HG02973 (cell line): ENCODE measurements around the gene SEC16B.
A peak's percentile ranks its signal among the peaks of the same experiment; 100 is the strongest.

Experiments
- ATAC-seq: cut with Tn5 transposase; IDR thresholded peaks from one replicate; pipeline ENCODE4 v1.9.1; 2021; ENCODE audit warnings: moderate library complexity; ENCODE audit not compliant: unreplicated experiment

Gene SEC16B

DNA sequence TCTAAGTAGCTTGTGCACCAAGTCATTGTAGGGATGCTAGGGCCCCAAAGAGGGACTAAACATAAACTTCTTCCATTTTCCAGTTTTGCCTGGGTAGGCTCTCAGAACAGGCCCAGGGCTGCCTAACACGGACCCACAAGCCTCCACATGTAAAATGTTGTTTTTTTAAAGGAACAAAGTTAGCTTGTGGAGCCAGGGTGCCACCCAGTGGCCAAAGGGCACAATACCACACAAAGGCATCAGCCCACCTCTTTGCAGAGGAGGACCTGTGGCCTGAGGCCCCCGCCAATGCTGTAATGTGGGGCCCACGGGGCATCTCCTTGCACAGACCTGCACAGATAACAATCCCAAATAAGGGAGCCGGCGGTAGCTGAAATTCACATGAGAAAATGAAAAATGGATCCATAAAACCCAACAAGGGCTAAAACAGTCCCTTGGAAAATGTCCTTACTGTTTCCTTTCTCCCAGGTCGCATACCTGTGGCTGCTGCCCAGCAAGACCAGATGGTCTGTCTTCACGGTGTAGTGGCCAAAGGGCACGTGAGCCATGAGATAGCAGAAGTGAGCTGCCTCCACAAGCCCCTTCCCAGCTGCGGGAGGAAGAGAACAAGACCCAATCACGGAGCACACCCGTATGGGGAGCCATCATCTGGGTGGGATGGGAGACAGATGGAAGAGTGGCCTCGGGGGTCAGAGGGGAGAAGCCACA lies 23.8 kb downstream of the SEC16B start:
- peak; percentile 69 for ATAC-seq

DNA sequence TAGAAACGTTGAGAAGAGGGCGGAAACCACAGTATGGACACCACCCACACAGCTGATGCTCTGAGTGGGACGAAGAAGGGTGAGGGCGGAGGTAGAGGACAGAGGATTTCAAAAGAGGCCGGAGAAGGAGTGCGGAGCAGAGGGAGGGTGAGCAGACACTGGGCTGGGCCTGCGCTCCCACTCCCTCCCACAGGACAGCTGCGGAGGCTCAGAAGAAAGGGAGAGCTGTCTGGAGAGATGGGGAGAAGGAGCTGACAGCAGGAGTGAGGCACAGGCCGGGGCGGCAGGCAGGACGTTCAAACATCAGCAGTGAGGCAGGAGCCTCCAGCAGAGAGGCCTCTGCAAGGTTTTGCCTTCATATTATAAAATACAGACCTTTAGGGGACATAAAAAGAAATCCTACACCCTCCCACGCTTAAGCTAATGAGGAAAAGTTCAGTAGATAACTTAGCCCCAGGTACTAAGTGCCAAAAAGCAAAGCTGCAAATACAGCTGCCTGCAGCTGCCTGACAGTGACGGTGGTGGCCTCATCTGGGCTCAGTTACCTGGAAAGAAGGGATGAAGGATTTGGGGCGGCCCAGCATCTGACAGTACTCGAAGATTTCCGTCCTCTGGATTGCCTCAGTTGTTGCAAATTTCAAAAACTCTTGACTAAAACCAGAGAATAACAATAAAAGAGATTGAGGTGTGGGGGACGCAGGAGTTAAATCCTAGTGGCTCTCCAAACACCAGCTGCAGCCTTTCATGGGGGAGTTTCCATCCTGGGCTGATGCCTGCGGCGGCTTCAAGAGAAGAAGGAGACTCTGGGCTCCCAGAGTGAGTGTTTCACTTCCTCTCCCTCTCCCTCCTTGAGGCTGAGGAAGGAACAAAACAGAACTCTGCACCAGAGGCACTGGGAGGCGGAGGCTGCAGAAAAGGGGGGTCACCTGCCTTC lies 25.6 kb downstream of the SEC16B start:
- ATAC-seq = no peak

DNA sequence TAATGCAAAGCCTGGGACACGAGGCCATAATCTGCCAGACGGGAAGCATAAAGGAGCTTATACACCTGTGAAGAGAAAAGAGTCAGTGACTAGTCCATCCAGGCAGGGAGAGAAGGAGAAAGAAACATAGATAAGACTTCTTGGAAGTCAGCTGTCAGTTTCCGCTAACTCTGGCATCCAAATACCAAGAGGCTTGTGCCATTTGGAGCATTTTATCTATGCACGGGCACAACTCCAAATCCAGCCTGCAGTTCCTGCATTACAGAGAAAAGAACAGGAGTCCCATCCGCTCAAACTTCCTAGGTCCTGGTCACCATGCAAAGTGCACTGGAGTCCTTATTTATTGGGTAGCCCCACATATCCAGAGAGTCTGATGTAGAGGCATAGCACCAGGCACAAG lies 27.9 kb downstream of the SEC16B start:
- no peak for ATAC-seq

DNA sequence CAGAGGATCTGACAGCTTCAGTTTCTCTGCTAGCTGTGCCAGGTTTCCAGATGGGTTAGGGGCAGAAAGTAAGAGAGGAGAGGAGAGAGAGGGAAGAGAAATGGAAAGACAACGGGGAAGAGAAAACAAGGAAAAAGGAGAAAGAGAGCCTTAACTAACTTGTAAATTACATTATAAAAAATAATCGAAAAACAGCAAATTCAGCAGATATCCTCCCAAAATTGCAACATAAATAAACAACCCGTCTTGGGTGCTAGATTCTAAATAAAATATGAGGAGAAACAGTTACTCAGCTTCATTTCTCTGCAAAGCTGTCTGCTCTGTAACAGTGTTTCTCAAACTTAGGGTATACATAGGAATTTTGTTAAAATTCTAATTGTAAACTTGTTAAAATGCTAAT lies 29.2 kb downstream of the SEC16B start:
- no peak for ATAC-seq

DNA sequence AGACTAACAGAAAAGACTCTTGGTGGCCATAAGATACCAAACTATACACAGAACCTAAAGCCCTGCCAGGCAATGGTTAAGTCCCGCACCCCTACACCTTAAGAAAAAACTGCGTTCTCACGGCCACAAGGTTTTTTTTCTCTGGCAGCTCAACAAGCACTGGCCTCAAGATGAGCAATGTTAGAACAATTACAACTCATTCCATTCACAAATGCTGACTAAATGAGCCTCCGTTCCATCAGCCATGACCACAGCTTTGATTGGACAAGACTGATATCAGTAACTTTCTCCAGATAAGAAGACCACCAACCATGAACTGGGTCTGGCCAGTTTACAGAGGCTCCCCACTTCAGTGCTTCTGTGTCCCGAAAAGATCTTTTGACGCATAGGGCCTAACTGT lies 31.9 kb downstream of the SEC16B start:
- no peak for ATAC-seq

DNA sequence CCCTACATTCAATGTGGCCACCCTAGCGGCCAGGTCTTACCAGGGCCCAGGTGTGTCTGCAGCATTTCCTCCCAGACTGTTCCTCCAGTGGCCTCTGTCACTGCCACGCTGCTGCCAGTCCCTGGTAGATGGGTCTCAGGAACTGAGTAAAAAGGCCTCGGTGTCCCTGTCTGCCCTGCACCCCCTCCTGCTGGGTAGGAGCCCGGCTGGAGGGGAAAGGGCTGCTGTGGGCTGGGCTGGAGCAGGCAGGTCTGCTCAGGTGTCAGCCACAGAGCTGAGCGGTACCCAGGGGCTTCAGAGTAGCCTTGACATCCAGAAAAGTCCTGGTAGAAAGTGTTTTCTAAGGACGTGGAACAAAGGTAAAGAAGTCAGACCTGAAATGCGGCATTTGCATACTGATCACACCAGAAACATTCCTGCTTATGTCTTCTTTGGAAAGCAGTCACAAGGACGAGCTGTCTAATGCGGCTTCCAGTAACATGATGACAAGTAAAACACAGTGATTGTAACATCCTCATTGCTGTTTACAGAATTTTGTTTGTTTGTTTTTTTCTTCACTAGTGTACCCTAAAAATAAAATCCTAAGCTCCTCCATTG lies 32.6 kb downstream of the SEC16B start:
- no peak for ATAC-seq

DNA sequence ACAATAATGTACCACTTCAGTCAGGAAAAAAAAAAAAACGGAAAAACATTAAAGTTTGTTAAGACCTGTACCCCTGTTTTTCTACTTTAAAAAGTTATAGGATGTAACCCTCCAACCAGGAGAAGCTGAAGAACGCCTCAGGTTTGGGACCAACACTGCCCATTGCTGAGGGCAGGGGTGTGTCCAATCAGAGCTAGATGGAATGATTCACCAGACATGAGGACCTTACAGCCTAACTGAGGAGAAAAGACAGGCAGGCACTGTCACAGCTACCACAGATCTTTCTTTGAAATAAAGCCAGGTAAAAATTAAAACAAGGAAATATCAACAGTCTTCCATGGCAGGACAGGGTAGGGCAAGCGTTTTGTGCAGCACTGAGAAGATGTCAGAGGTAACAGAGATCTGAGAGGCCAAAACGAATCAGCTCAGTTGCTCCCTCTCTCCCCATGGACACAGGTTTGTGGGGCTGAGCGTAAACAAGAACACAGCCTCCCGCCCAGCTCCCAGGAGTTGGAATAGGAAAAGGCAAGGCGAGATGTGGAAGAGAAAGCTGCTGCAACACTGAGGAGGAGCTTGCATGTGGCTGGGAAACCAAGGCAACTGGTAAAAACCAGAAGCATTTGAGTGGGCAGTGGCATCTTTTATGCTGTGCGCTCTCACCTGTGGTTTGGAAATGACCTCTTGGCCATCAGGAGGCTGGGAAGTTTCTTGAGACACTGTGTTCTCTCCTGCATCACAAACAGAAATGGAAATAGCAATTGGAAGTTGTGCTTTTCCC lies 34.0 kb downstream of the SEC16B start:
- ATAC-seq = no peak

DNA sequence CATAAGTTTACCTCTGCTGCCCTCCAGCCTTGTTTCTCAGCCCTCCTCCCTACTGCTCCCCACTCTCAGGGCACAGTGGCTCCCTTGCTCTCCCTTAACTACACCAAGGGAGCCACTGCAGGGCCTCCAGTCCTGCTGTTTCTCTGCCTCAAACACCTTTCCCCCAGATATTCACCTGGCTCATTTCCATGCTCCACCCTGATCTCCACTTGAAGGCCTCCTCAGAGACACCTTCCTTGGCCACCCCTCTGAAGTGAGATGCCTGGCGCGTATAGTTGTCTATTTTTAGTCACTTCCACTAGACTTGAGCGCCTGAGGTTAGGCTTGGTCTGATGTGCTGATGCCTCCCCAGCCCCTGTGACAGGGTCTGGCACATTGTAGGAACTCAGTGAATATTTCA lies 34.9 kb downstream of the SEC16B start:
- no peak for ATAC-seq

DNA sequence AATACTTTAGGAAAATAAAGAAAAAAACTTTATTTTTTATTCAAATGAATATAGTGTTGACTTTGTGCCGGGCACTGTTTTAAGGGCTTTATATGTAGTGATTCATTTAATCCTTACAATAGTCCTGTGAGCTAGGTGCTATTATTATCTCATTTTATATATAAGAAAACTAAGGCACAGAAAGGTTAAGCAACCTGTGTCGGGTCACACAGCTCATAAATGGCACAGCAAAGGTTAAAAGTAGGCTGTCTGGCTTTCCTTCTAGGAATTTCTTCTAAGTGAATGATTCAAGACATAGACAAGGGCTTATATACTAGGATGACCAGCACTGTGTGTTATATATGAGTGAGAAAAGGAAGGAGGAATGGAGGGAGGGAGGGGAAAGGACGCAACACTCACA lies 35.4 kb downstream of the SEC16B start:
- no peak for ATAC-seq

DNA sequence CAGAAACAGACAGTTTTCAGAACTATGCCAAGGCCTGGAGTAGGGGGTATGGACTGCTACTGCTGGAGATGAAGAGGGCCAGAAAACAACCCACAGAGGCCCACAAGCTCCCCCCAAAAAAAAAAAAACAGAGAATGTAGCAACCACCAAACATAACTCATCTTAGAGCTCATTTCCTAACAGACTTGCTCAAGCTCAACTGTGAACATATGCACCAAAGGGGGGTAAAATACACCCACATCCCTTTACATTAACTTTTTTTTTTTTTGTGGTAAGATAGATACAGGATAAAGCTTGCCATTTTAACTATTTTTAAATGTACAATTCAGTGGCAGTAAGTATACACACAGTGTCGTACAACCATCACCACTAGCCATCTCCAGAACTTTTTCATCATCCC lies 36.0 kb downstream of the SEC16B start:
- ATAC-seq = no peak

DNA sequence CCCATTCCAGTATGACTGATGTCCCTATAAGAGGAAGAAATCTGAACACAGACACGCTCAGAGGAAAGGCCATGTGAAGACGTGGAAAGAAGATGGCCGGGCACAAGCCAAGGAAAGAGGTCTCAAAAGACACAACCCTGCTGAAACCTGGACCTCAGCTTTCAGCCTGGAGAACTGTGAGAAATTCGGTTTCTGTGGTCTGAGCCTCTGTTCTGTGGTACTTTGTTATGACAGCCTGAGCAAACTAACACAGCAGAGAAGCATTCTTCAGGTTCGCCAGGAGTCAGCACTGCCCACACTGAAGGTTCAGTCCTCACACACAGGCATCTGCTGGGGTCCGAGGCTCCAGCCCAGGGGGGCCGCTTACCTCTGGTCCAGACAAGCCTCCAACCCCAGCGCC lies 37.7 kb downstream of the SEC16B start:
- no peak for ATAC-seq

DNA sequence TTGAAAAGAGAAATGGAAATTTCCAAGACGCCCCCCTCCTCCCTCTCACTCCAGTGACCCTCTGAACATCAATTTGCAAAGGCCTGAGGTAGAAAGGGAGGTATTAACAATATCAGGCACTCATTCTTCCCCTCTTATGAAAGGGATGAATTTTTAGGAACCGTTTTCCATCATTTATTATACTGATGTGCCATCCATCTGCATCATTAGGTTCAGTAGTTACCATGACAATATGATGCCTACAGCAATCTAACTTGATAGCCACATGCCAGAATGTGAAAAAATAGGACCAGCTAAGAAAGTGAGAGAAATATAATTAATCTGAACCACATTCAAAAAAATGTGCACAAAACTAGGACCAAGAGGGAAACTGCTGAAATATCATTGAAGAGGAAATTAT lies 40.9 kb downstream of the SEC16B start:
- no peak for ATAC-seq

DNA sequence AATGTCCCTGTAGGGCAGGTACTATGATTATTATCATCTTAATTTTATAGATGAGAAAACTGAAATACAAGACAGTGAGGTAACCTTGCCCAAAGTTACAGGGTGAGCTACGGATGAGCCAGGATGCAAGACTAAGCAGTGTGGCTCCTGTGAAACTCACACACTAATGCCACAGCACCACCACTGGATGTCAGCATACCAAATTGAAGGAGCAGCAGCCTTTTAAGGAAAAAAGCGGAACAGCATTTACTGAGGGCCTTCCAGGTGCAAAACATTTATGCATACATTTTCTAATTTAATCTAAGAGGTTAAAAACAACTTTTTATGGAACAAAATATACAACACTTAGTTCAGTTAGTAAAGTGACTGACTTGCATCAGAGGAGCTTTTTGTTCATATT lies 41.7 kb downstream of the SEC16B start:
- ATAC-seq = no peak

DNA sequence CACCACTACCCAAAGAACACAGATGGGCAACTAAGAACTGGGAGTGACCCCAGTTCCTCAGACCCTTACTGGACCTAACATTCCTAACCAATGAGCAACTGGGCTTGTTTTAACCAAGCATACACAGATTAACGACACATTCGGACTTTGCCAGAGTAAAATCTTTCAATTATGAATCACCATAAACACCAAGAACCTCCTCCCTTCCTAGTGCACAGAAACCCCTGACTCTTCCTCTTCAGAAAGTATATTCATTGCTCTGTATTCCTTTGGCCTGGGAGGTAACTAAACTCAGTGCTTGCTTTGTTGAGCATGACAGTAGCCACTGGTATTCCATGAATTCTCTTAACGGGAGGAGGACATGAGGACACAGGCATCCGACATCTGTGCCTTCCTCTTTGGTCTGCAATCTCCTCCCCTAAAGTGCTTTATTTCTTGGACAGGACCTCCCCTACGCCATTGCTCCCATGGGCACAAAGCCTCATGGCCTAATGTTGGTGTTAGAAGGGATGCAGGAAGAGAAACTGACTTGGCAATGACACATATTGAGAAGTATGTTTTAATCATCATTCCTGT lies 42.7 kb downstream of the SEC16B start:
- no peak for ATAC-seq

DNA sequence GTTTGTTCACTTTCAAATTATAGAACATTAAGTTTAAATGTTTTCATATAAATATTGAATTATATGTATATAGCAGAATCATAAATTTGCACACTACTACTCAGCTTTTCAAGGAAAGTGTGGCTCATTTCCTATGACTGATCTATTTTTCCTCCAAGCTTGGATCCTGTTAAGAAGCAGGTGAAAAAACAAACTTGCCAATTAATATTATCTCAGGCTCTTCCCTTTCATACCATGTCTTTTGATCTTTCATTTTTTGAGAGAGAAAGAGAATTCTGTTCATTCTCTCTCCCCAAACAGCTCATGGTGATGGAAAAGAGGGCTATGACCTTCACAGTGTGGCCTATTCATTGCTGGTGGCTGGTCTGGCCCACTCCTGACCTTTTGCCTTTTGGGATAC lies 43.7 kb downstream of the SEC16B start:
- ATAC-seq = no peak

DNA sequence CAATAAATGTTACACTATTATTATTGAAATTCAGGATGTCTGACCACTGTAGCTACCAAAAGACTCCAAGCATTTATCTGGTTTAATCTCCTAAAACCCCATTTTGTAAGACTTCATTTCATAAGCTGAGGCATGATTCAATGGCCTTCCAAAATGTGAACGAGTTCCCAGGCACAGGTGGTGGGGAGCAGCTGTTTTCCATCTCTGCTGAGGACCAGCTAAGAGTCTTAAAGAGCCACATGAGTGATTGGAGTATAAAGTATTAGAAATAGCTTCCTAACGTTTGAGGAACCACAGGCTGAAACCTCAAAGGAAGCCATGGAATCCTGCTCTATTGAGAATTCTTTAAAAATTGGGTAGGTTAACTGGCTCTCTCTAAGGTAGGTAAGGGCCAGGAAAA lies 44.9 kb downstream of the SEC16B start:
- no peak for ATAC-seq

DNA sequence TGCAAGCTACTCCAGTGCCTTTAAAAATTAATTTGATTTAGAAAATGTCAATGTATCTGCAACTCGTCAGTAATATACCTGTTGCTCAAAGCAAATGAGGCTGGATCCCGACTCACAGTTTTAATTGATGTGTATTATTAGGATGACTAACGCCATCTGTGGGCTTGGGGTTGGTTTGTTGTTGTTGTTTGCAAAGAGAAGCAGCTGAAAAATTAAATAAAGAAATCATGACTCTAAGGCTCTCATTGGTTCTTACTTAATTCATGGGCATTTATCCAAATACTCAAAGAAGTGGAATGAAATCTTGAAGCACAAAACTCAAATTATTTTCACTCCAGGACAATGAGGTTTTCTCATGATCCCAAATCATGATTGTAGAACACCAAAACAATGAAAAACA lies 46.4 kb downstream of the SEC16B start:
- ATAC-seq = no peak

DNA sequence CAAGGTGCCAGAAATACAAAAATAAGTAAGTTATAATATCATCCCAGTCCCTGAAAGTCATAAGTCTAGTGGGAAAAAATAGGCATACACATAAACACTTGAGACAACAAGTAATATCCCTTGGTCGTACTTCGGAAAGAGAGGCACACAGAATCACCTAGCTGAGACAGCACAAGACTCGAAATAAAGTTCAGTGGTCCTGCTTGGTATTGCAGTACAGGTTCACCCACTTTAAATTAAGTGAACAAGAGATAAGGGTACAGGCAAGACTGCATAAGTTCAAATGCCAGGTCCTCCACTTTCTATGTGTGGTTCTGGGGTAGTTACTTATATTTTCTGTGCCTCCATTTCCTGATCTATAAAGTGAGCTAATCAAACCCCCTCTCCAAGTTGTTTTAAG lies 47.6 kb downstream of the SEC16B start:
- no peak for ATAC-seq

DNA sequence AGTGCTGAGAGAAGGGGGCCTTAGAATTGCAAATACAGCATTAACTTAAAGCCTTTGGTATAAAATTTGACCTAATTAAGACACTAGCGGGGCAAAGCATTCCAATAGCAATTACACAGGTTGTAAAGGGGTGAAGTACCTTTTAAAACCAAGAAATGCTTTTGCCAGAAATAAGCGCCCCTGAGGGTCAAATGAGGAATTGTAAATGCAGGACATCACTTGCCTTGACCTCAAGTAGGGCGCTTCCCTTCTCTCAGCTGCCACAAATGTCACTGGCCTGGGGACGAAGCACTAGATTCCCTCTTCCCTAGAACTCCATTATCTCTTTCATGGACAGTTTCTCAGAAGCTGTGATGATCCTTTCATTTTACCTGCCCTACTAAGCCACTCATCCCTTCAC lies 48.3 kb downstream of the SEC16B start:
- ATAC-seq = no peak

DNA sequence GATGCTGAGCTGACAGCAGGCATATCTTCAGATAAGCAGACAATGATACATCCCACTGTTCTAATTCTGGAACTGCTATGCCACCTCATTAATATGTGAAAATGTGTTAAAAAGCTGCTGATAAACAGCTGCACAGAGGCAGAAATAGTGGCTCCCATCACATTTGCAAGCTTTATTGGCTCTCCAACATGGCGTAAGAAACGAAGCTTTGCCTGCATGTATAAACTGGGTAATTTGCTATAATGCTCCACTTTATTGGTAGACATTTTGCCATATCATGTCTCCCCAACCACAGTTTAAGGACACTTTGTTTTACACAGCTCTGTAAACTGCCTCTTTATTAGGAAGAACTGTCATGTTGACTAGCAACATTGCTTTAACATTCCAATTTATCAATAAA lies 49.8 kb downstream of the SEC16B start:
- ATAC-seq = no peak

DNA sequence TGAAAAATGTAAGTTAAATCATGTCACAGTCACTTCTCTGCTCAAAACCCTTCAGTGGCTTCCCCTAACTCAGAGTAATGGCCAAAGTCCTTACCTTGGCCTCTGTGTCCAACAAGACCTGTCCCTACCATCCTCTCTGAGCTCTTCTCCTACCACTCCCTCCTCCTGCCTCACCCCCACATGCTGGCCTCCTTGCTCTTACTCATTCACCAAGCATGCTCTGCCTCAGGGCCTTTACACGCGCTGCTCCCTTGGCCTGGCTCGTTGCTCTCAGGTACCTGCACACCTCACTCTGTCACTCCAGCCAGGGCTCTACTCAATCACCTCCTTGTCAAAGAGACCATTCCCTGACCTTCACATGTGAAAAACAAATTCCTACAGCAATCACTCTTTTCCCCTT lies 54.2 kb downstream of the SEC16B start:
- no peak for ATAC-seq
